Sigmoid colon (tissue), 7 donors: ENCODE measurements around the gene EIPR1. TPM values are rescaled to one million over a fixed set of nuclear protein-coding genes. Genes with fewer than 3 reads are reported as not detected.

Source experiments
- DNase-seq: peaks from one replicate; pipeline ENCODE4 v3.0.0-alpha.2; 2019
- H3K27ac ChIP-seq, 4 donors: fragments of 200-600 bp; sonication (generic); one replicate each; pipeline ENCODE4 v1.5.1; 2016 to 2019; ENCODE audit warnings: mild to moderate bottlenecking in 1 of 4
- H3K27me3 ChIP-seq, 3 donors: fragments of 200-600 bp; sonication (generic); one replicate each; pipeline ENCODE4 v1.5.1; 2019; ENCODE audit warnings: mild to moderate bottlenecking in 1 of 3
- H3K36me3 ChIP-seq, 4 donors: fragments of 200-600 bp; sonication (generic); one replicate each; pipeline ENCODE4 v1.5.1; 2016 to 2019
- H3K4me1 ChIP-seq, 4 donors: fragments of 200-600 bp; sonication (generic); one replicate each; pipeline ENCODE4 v1.5.1; 2017 to 2019
- H3K4me3 ChIP-seq, 4 donors: fragments of 200-600 bp; sonication (generic); one replicate each; pipeline ENCODE4 v1.5.1; 2017 to 2019; ENCODE audit warnings: mild to moderate bottlenecking in 2 of 4, moderate library complexity in 1 of 4
- H3K9me3 ChIP-seq, 4 donors: fragments of 200-600 bp in 3 of 4; sonication (generic) in 3 of 4; one replicate each; pipeline versions ENCODE4 v1.5.1 to v1.6.1; 2013 to 2019
- EP300 ChIP-seq, 4 donors: sonication (generic); formaldehyde crosslinking; IDR thresholded peaks; one replicate each; pipeline ENCODE4 v1.6.1; 2017; ENCODE audit warnings: antibody characterized with exemption in 4 of 4
- POLR2A ChIP-seq, 2 donors: fragments of 450-650 bp; IDR thresholded peaks; one replicate each; pipeline ENCODE4 v1.6.1; 2016; ENCODE audit warnings: antibody characterized with exemption in 2 of 2, mild to moderate bottlenecking in 2 of 2, moderate library complexity in 2 of 2
- POLR2AphosphoS5 ChIP-seq, 4 donors: sonication (generic); formaldehyde crosslinking; IDR thresholded peaks; one replicate each; pipeline ENCODE4 v1.6.1; 2017; ENCODE audit warnings: antibody characterized with exemption in 4 of 4
- WGBS, 2 donors: extraction: QIAGEN DNeasy Blood & Tissue Kit; methylation state at CpG; one replicate each; pipeline ENCODE4 v1.1.7; 2013; 5-methylcytosine and 5-hydroxymethylcytosine counted together
- intact Hi-C: fragments of 100-400 bp; cut with DNase I; formaldehyde crosslinking; loops from one replicate; pipeline ENCODE4 v1.15.1; 2023
- polyA plus RNA-seq, 3 donors: library from polyadenylated mRNA; stranded (reverse); fragments of 200-250 nt; gene quantifications; one replicate each; pipeline ENCODE4 v1.2.3, GENCODE V29; 2013
- total RNA-seq, 4 donors: library from RNA; depleted of rRNA; stranded (reverse); fragments of >200 nt; gene quantifications; one replicate each; pipeline ENCODE4 v1.1.0, GENCODE V29; 2016
- TF ChIP-seq, protein P1 (sequence below), 4 experiments: fragments of 450-650 bp in 3 of 4; fragments of 200-600 bp in 1 of 4; IDR thresholded peaks; one replicate each; pipeline ENCODE4 v1.5.1; 2016 to 2019; ENCODE audit warnings: antibody characterized with exemption in 4 of 4, mild to moderate bottlenecking in 3 of 4, moderate library complexity in 2 of 4
- donor health status: healthy with polysubstance abuse.
- donor health status: Bipolar disorder and iron deficiency.
- donor health status: healthy.

EIPR1 gene
- total and polyA plus RNA-seq, 7 donors, result 12.2 to 27.0 (median 20.0) TPM

DNA sequence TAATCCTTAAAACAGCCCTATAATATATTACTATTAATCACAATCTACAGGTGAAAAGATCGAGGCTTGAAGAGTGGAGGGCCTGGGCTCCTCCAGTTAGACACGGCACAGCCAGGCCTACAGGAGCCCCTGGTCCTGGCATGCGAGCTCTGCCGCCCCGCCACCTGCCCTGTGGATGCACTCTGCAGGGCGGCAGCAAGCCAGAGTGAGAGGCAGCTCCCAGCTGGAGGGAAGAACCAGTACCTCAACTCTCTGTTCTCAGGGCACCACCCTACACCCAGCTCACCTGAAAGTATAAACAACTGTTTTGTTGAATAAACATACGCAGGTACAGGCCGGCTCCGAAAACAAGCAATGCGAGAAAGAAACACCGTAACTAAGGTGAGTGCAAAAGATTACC is 34.6 kb downstream of the EIPR1 start:
- Histone ChIP-seq H3K36me3 (no peaks in the 10 kb centered on the region), H3K4me3 (no peak overlapping the region), H3K27ac (no peak overlapping the region), H3K4me1 (no peaks in the 10 kb centered on the region), H3K9me3 (no peaks in the 10 kb centered on the region), H3K27me3 (no peaks in the 10 kb centered on the region)
- WGBS, 2 donors, result 96% methylated on average over 11 of the region's 11 CpGs
- intact Hi-C loops, result no loop called here
- TF ChIP-seq POLR2AphosphoS5 (IDR thresholded peaks at IDR 0.05), result no peak
- TF ChIP-seq POLR2A (IDR thresholded peaks at IDR 0.05), result no peak
- TF ChIP-seq, protein P1, sequence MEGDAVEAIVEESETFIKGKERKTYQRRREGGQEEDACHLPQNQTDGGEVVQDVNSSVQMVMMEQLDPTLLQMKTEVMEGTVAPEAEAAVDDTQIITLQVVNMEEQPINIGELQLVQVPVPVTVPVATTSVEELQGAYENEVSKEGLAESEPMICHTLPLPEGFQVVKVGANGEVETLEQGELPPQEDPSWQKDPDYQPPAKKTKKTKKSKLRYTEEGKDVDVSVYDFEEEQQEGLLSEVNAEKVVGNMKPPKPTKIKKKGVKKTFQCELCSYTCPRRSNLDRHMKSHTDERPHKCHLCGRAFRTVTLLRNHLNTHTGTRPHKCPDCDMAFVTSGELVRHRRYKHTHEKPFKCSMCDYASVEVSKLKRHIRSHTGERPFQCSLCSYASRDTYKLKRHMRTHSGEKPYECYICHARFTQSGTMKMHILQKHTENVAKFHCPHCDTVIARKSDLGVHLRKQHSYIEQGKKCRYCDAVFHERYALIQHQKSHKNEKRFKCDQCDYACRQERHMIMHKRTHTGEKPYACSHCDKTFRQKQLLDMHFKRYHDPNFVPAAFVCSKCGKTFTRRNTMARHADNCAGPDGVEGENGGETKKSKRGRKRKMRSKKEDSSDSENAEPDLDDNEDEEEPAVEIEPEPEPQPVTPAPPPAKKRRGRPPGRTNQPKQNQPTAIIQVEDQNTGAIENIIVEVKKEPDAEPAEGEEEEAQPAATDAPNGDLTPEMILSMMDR (IDR thresholded peaks at IDR 0.05), result no peak
- TF ChIP-seq EP300 (IDR thresholded peaks at IDR 0.05), result no peak
- no peak for DNase-seq

DNA sequence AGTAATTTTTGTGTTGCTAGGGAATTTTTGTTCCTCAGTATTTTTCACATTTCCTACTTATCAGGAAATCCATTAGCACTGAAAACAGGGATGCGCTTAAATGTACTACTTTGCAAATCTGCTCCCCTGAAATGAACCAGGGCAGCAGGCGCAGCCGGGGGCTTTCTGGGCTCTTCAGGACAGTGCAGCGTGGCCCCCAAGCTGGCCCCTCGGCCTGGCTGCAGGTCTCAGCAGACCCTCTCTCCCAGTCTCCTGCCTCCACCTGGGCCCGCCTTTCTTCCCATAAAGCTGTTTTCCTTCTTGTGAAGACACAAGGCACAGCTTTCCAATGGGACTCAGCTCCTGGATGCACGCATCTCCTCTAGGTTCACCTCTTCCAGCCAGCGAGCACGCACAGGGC is 35.3 kb downstream of the EIPR1 start:
- H3K9me3 ChIP-seq, result no peaks in the 10 kb centered on the region
- no peaks in the 10 kb centered on the region for H3K4me1 ChIP-seq
- H3K27ac ChIP-seq, result no peak overlapping the region
- no peaks in the 10 kb centered on the region for H3K36me3 ChIP-seq
- TF ChIP-seq POLR2A (IDR thresholded peaks at IDR 0.05), result no peak
- 97 to 98% methylated on average over 9 of the region's 9 CpGs for WGBS, 2 donors
- H3K27me3 ChIP-seq, result no peaks in the 10 kb centered on the region
- DNase-seq, result no peak
- H3K4me3 ChIP-seq, result no peak overlapping the region
- intact Hi-C loops, result no loop called here

GRCh38 chr2:3341336-3341735 is 36.3 kb downstream of the EIPR1 start:
- TF ChIP-seq POLR2A (IDR thresholded peaks at IDR 0.05), result no peak
- no peak for TF ChIP-seq EP300 (IDR thresholded peaks at IDR 0.05)
- no peak for TF ChIP-seq POLR2AphosphoS5 (IDR thresholded peaks at IDR 0.05)
- TF ChIP-seq, protein P1 (IDR thresholded peaks at IDR 0.05), result no peak
- Histone ChIP-seq H3K36me3 (no peaks in the 10 kb centered on the region), H3K27ac (no peak overlapping the region), H3K9me3 (no peaks in the 10 kb centered on the region), H3K27me3 (no peaks in the 10 kb centered on the region), H3K4me1 (no peaks in the 10 kb centered on the region), H3K4me3 (no peak overlapping the region)
- intact Hi-C loops, result no loop called here
- DNase-seq, result no peak
- WGBS, 2 donors, result 96 to 97% methylated on average over 8 of the region's 8 CpGs

GRCh38 chr2:3340144-3340543 is 37.5 kb downstream of the EIPR1 start:
- H3K36me3 ChIP-seq, result no peaks in the 10 kb centered on the region
- WGBS, 2 donors, result 97% methylated on average over 10 of the region's 10 CpGs
- no peaks in the 10 kb centered on the region for H3K27me3 ChIP-seq
- H3K4me1 ChIP-seq, result no peaks in the 10 kb centered on the region
- H3K4me3 ChIP-seq, result no peak overlapping the region
- H3K9me3 ChIP-seq, result no peaks in the 10 kb centered on the region
- no peak overlapping the region for H3K27ac ChIP-seq
- DNase-seq, result no peak
- intact Hi-C loops, result no loop called here
- TF ChIP-seq, protein P1 (IDR thresholded peaks at IDR 0.05), result no peak
- TF ChIP-seq EP300 (IDR thresholded peaks at IDR 0.05), result no peak
- no peak for TF ChIP-seq POLR2AphosphoS5 (IDR thresholded peaks at IDR 0.05)
- TF ChIP-seq POLR2A (IDR thresholded peaks at IDR 0.05), result no peak

- Histone ChIP-seq H3K27me3 (no peaks in the 10 kb centered on the region), H3K36me3 (no peaks in the 10 kb centered on the region), H3K4me1 (peaks cover 0 to 5% (median 0%) of the 10 kb centered on the region in 4 donors), H3K27ac (no peak overlapping the region), H3K4me3 (no peak overlapping the region), H3K9me3 (no peaks in the 10 kb centered on the region)
- WGBS, 2 donors, result 95 to 96% methylated on average over 10 of the region's 10 CpGs
- intact Hi-C loops, result no loop called here
- TF ChIP-seq, protein P1 (IDR thresholded peaks at IDR 0.05), result no peak
- no peak for TF ChIP-seq EP300 (IDR thresholded peaks at IDR 0.05)
- no peak for TF ChIP-seq POLR2A (IDR thresholded peaks at IDR 0.05)
- no peak for TF ChIP-seq POLR2AphosphoS5 (IDR thresholded peaks at IDR 0.05)
- DNase-seq, result no peak
Measured at GRCh38 chr2:3338340-3338739, 39.3 kb downstream of the EIPR1 start.
